ENCODE measurements around the gene ZNF234. TPM values are rescaled to one million over a fixed set of nuclear protein-coding genes. Genes with fewer than 3 reads are reported as not detected.

Gene ZNF234
- total and polyA plus RNA-seq, 2 of the 8 experiments (the other 6 are each of a cell fraction or from before 2014, with no cell fraction given): 1.9 to 12.3 TPM

GRCh38 chr19:44207126-44207803 lies 65.9 kb downstream of the ZNF234 start:
- H3K9me3 ChIP-seq (ENCODE audit: insufficient read depth in 2 of 2, low read depth in 1 of 2, low read length in 1 of 2): peaks cover 15 to 17% of the 10 kb centered on the region in 2 experiments; a peak in 3 of 4 replicates
- no peaks in the 10 kb centered on the region for H4K20me1 ChIP-seq (replicated peaks in 1 of 2; ENCODE audit: control insufficient read depth in 1 of 2, insufficient read depth in 2 of 2, low read length in 2 of 2)
- H3K27me3 ChIP-seq (replicated peaks in 1 of 4; ENCODE audit: control insufficient read depth in 3 of 4, extremely low read depth in 1 of 4, insufficient read depth in 3 of 4, low read length in 3 of 4): 0 out of 7 replicates have a peak, but pooled peaks cover 0 to 2% (median 0%) of the 10 kb centered on the region in 4 experiments
- H2BK120ac ChIP-seq (replicated peaks; ENCODE audit: low read depth, low read length): no peak overlapping the region
- no peaks in the 10 kb centered on the region for H3K23me2 ChIP-seq (ENCODE audit: low read depth, low read length)
- no peaks in the 10 kb centered on the region for H3K79me2 ChIP-seq (ENCODE audit: control insufficient read depth in 1 of 2, insufficient read depth in 2 of 2, low read length in 2 of 2)
- H3K18ac ChIP-seq (ENCODE audit: extremely low read depth, low read length): 0 out of 2 replicates have a peak overlapping the region, but pooled peaks have one; percentile 63
- H3K4me1 ChIP-seq (replicated peaks in 1 of 4; ENCODE audit: control insufficient read depth in 3 of 4, insufficient read depth in 4 of 4, low read length in 3 of 4): no peaks in the 10 kb centered on the region
- H2BK20ac ChIP-seq (ENCODE audit: low read length): no peak overlapping the region
- WGBS, 2 experiments (ENCODE audit: extremely low coverage in 1 of 2, insufficient coverage in 1 of 2, insufficient read length in 1 of 2, insufficient replicate concordance in 2 of 2, low coverage in 1 of 2, low lambda C conversion rate in 2 of 2, missing lambda C conversion rate in 1 of 2): 5% methylated on average over 26 of the region's 26 CpGs; no CpG with 5 or more reads in 1 of the 2 experiments
- peak overlapping the region; percentile 62; the same call in 1 of the 2 replicates for H2BK12ac ChIP-seq (ENCODE audit: low read depth, low read length)
- H2BK5ac ChIP-seq (ENCODE audit: low read depth, low read length): no peak overlapping the region
- H3K36me3 ChIP-seq (ENCODE audit: control insufficient read depth in 2 of 4, insufficient read depth in 4 of 4, low read length in 3 of 4): no peaks in the 10 kb centered on the region
- no peak overlapping the region for H3K56ac ChIP-seq (replicated peaks; ENCODE audit: insufficient read length, low read depth, low read length)
- no peak overlapping the region for H2AK5ac ChIP-seq (ENCODE audit: low read depth, low read length)
- H3K14ac ChIP-seq (ENCODE audit: insufficient read length): no peak overlapping the region
- H3K27ac ChIP-seq (ENCODE audit: low read depth, low read length): peak overlapping the region; percentile 13; the same call in 1 of the 2 replicates
- H3K4ac ChIP-seq (replicated peaks; ENCODE audit: insufficient read length, low read depth, low read length): no peak overlapping the region
- peak overlapping the region in 3 of 4 experiments; percentile 74 to 82 (median 75); a peak in 6 of 7 replicates for H3K9ac ChIP-seq (replicated peaks in 1 of 4; ENCODE audit: extremely low read depth in 1 of 4, low read depth in 3 of 4, low read length in 3 of 4)
- no peak overlapping the region for H3K23ac ChIP-seq (ENCODE audit: insufficient read length)
- peak; percentile 80 to 81 for DNase-seq (ENCODE audit: low read depth in 1 of 2, low spot score in 2 of 2)
- POLR2A ChIA-PET (ENCODE audit: partially characterized antibody): interaction anchor here (0.7 to 2.0 kb wide), 4 partner anchors 40 to 293 kb away, joined by 3 to 12 read pairs (median 4); partner anchors contain the start of genes ZNF180, ZNF223 and ZNF226
- FAIRE-seq: peak; percentile 95
- H2AFZ ChIP-seq (ENCODE audit: low read length): peak overlapping the region; percentile 100
- peak overlapping the region; percentile 94 for H4K8ac ChIP-seq (ENCODE audit: extremely low read depth, insufficient read depth, low read length)
- H4K5ac ChIP-seq (ENCODE audit: insufficient read length, low read depth, low read length): peak overlapping the region; percentile 59
- H3K4me2 ChIP-seq (ENCODE audit: insufficient read depth in 1 of 2, low read depth in 2 of 2, low read length in 2 of 2): peak overlapping the region; percentile 69 to 75
- CTCF ChIA-PET (ENCODE audit: partially characterized antibody): no interaction called here
- H4K91ac ChIP-seq (replicated peaks; ENCODE audit: insufficient read length, low read length): peak overlapping the region; percentile 79
- no peaks in the 10 kb centered on the region for H3K79me1 ChIP-seq (ENCODE audit: low read depth, low read length)
- H3K4me3 ChIP-seq (ENCODE audit: extremely low read depth in 1 of 4, insufficient read depth in 2 of 4, low read depth in 3 of 4, low read length in 4 of 4): peak overlapping the region; percentile 63 to 97 (median 86)
- H2BK15ac ChIP-seq (ENCODE audit: low read length): no peak overlapping the region
- TF ChIP-seq ATF3 (IDR thresholded peaks at IDR 0.05; ENCODE audit: insufficient read depth, low read depth, low read length): no peak
- TF ChIP-seq ASH2L (IDR thresholded peaks at IDR 0.05; ENCODE audit: low read length): peak; percentile 31
- no peak for TF ChIP-seq TEAD4 (IDR thresholded peaks at IDR 0.05; ENCODE audit: low read depth, low read length)
- peak; percentile 89 for TF ChIP-seq KDM4A (IDR thresholded peaks at IDR 0.05; ENCODE audit: low read depth, low read length, severe bottlenecking)
- peak; percentile 91 for TF ChIP-seq YY1 (IDR thresholded peaks at IDR 0.05; ENCODE audit: low read depth, low read length)
- TF ChIP-seq TAF1 (IDR thresholded peaks at IDR 0.05; ENCODE audit: low read depth, low read length): peak; percentile 68
- no peak for TF ChIP-seq HDAC2 (IDR thresholded peaks at IDR 0.05; ENCODE audit: borderline replicate concordance in 1 of 2, low read depth in 2 of 2, low read length in 2 of 2)
- no peak for TF ChIP-seq CBX5 (IDR thresholded peaks at IDR 0.05; ENCODE audit: low read depth, low read length)
